NCI-H524 treated with DMSO at 0.1 percent for 48 hours (cell line): ENCODE results near the gene ANP32E.
"Not testable (repeated sequence)": the region's sequence is repeated elsewhere in the genome, so short reads cannot be mapped to it uniquely, and the experiment has no call there.

ENCODE experiments used
- DNase-seq: peaks from one replicate; lab custom pipeline; 2025; lab: John Stamatoyannopoulos, UW

Gene ANP32E

GRCh38 chr1:150256554-150257341, 20.8 kb upstream of the ANP32E start:
- DNase-seq = no peak

- no peak for DNase-seq
Measured at GRCh38 chr1:150256198-150256553, 20.3 kb upstream of the ANP32E start.

- DNase-seq = no peak
Measured at GRCh38 chr1:150249936-150250335, 14.0 kb upstream of the ANP32E start.

DNA sequence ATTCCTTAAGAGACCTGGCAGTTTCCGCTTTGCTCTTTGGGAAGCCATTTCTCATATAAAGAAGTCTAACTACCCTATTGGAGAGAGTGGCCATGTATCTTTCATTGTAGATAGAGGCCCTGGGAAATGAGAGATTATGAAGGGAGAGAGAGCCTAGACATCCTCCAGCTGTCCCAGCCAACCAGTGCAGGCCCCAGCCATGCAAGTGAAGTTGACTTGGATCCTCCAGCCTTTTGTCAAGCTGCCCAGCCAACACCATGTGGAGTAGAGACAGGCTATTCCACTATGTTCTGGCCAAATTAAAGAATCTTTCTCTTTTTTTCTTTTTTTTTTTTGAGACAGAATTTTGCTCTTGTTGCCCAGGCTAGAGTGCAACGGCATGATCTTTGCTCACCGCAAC, 7.1 kb upstream of the ANP32E start:
- DNase-seq = no peak

- no peak for DNase-seq
Measured at GRCh38 chr1:150237746-150238145, 1.8 kb upstream of the ANP32E start.

GRCh38 chr1:150237176-150237575, 1.3 kb upstream of the ANP32E start:
- not testable (repeated sequence) for DNase-seq

- no peak for DNase-seq
Measured at GRCh38 chr1:150236614-150237100, 745 bp upstream of the ANP32E start.

DNA sequence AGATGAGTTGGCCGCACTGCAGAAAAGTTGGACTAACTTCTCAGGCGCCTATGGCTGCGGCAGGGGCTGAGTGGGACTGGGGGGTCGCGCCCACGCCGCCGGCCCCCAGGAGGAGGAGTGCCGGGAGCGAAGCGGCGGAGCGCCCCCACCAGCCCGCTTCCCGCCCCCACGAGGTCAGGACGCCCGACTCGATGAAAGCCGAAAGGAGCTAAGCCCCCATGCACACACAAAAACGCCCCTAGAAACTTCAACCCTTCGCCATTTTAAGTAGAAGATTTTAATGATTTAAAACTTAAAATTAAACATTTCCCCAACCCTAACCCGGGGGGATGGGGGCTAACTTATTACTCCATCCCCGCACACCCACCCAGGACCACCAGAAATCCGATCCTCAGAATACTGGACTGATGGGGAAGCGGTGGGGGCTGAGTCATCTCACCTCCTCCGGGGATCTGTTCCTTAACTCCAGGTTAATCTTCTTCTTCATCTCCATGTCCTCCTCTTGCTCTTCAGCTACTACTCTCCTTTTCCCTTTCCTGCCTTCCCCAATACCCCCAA, 539 bp downstream of the ANP32E start:
- no peak for DNase-seq

DNA sequence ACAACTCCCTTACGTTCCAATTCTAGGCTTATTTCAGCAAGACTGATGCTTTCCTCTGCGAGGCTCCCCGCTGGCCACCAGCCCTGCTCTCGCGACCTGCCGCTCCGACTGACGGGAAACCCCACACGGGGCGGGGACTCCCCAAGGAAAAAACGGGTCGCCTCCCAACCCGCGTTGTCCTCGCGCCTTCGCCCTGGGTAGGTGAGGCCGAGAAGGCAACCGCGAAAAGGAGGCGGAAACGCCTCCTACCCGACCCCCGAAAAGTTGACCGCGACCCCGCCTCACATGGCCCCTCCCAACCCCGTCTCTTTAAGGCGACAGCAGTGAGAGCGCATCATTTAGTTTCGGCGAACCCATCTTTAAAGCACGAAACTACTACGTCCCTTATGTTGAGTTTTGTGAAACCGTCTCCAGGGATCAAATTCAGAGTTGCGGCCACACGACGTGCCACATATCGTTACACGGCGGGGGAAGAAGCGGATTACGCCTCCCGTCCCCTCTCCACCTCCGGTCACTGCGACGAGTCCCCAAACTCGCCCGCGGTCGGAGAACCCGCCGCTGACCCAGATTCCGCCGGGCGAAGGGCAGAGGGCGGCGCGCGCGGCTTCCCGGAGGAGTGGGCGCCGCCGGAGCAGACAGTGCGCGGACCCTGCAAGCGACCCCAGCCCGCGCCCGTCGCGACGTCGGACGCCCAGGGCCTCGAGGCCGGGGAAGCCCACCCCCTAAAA, 1.2 kb downstream of the ANP32E start:
- DNase-seq = peak; percentile 30

DNA sequence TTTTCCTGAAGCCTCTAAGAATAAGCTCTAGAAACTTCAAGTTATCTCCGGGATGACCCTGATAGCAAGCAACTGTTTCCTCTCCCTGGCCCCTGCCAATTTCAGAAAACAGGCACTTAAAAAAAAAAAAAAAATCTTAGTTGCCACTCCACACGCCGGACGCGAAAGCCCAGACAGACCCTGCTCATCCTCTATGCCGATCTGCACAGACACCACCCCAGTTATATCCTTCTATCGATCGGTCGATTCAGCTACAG, 1.7 kb downstream of the ANP32E start:
- no peak for DNase-seq

DNA sequence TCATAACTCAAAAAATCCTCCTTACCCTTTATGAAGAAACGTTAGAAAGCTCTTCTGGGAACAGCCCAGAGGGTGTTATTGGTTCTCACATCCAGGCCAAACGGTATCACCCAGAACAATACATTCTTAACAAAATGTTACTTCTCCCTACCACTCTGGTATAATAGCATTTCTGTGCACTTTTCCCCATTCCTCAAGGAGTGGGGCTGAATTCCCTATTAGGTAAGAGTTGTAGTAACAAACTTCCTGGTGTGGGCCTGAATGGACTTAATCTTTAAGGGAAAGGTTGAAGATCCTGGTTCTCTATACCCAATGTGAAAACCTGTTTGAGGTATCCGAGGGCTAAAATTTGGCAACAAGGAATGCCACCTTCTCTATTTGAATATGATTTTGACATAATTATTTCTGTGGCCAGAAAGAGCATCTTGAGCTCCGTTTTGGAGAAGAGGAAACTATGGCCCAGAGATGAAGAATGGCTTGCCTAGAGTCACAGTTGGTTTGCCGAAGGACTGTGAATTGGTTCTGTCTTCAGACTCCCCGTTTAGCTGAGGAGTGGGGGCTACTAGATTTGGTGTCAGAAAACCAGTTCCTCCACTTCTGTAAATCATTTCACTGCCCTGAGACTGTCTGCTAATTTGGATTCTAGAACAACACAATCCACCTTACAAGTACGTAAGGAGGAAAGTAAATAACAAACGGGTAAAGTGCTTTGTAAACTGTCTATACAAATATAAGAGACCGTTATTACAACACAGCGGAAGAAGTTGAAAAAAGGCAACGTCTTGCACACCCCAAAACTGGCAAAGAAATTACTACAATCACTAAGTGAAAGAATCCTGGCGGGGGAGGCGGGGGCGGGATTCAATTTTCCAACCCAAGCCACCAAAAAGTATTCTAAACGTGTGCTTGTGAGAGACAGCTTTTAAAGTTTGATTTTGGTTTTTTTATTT, 2.3 kb downstream of the ANP32E start:
- no peak for DNase-seq

GRCh38 chr1:150232921-150233320, 3.0 kb downstream of the ANP32E start:
- not testable (repeated sequence) for DNase-seq

DNA sequence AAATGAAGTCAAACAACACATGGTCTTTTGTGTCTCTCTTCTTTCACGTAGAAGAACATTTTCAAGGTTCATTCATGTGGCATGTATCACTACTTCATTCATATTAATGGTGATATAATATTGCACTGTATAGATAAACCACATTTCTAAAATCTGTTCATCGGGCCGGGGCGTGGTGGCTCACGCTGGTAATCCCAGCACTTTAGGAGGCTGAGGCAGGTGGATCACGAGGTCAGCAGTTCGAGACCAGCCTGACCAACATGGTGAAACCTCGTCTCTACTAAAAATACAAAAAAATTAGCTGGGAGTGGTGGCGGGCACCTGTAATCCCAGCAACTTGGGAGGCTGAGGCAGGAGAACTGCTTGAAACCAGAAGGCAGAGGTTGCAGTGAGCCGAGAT, 7.7 kb downstream of the ANP32E start:
- DNase-seq = not testable (repeated sequence)

DNA sequence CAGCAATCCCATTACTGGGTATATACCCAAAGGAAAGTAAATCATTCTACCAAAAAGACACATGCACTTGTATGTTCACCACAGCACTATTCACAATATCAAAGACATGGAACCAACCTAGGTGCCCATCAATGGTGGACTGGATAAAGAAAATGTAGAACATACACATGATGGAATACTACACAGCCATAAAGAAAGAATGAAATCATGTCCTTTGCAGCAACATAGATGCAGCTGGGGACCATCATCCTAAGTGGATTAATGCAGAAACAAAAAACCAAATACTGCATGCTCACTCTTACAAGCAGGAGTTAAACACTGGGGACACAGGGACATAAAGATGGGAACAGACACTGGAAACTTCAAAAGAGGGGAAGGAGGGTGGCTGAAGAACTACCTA, 8.7 kb downstream of the ANP32E start:
- DNase-seq = no peak

GRCh38 chr1:150226486-150226885, 9.4 kb downstream of the ANP32E start:
- no peak for DNase-seq

DNA sequence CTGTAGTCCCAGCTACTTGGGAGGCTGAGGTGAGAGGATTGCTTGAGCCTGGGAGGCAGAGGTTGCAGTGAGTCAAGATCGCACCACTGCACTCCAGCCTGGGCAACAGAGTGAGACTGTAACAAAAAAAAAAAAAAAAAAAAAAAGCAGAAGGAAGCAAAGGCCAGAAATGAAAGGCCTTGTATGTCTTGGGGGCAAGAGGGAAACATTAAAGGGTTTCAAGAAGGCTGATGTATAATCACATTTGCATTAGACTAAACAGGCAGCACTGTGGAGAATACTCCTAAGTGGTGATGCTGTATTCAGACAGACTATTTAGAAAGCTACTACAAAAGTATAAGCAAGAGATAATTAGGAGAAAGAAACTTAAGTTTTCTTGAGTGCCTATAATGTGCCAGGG, 10.4 kb downstream of the ANP32E start:
- no peak for DNase-seq

GRCh38 chr1:150224983-150225382, 10.9 kb downstream of the ANP32E start:
- no peak for DNase-seq

DNA sequence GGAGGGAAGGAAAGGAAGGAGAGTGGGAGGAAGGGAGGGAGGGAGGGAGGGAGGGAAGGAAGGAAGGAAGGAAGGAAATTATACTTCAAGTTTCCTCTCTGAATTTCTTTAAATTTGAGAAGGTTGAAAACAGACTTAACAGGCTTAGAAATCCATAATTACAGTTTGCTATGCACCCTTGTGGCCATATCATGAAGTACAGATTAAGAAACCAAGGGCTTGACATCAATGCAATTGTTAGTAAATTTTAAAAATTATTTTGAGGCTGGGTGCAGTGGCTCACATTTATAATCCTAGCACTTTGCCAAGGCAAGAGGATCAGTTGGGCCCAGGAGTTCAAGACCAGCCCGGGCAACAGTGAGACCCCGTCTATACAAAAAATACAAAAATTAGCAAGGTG, 14.4 kb downstream of the ANP32E start:
- DNase-seq = no peak

DNA sequence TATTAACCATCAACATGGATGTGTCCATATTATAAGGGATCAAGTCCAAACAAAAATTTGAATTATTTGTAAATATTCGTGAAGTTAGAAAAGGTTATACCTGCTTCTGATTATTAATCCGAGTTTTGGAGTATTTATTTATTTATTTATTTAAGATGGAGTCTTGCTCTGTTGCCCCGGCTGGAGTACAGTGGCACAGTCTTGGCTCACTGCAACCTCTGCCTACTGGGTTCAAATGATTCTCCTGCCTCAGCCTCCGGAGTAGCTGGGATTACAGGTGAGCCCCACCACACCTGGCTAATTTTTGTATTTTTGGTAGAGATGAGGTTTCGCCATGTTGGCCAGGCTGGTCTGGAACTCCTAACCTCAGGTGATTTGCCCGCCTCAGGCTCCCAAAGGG, 20.1 kb downstream of the ANP32E start:
- DNase-seq = not testable (repeated sequence)

- not testable (repeated sequence) for DNase-seq
Measured at GRCh38 chr1:150214099-150214756, 21.7 kb downstream of the ANP32E start.
